Duodenal mucosa (tissue), 2 donors: Measurements from ENCODE around the gene MASTL.

Experiments
- H3K27ac ChIP-seq: one replicate; pipeline ENCODE4 v1.7.0; 2013; ENCODE audit warnings: low read depth, low read length
- H3K27me3 ChIP-seq, 2 donors: one replicate each; pipeline ENCODE4 v1.7.0; 2013; ENCODE audit warnings: low read length in 2 of 2, control low read depth in 1 of 2; ENCODE audit not compliant: insufficient read depth in 2 of 2, control insufficient read depth in 1 of 2
- H3K36me3 ChIP-seq, 2 donors: one replicate each; pipeline ENCODE4 v1.7.0; 2013; ENCODE audit warnings: low read length in 2 of 2, control low read depth in 1 of 2; ENCODE audit not compliant: insufficient read depth in 2 of 2, control insufficient read depth in 1 of 2
- H3K4me1 ChIP-seq, 2 donors: one replicate each; pipeline ENCODE4 v1.7.0; 2013; ENCODE audit warnings: low read length in 2 of 2, control low read depth in 1 of 2; ENCODE audit not compliant: insufficient read depth in 2 of 2, control insufficient read depth in 1 of 2
- H3K4me3 ChIP-seq, 2 donors: one replicate each; pipeline ENCODE4 v1.7.0; 2013; ENCODE audit warnings: low read length in 2 of 2, low read depth in 1 of 2
- H3K9ac ChIP-seq, 2 donors: one replicate each; pipeline ENCODE4 v1.7.0; 2013; ENCODE audit warnings: low read length in 2 of 2, low read depth in 1 of 2
- H3K9me3 ChIP-seq, 2 donors: one replicate each; pipeline ENCODE4 v1.7.0; 2013; ENCODE audit warnings: low read length in 2 of 2, control low read depth in 1 of 2; ENCODE audit not compliant: control insufficient read depth in 1 of 2

MASTL gene

GRCh38 chr10:27203806-27204205 is 48.7 kb downstream of the MASTL start:
- no peak overlapping the region for H3K9ac ChIP-seq
- no peaks in the 10 kb centered on the region for H3K9me3 ChIP-seq
- no peaks in the 10 kb centered on the region for H3K27me3 ChIP-seq
- no peaks in the 10 kb centered on the region for H3K4me1 ChIP-seq
- peaks cover 19 to 72% of the 10 kb centered on the region in 2 donors for H3K36me3 ChIP-seq
- H3K4me3 ChIP-seq, result no peak overlapping the region
- no peak overlapping the region for H3K27ac ChIP-seq

GRCh38 chr10:27207350-27207749 is 52.2 kb downstream of the MASTL start:
- H3K27ac ChIP-seq, result no peak overlapping the region
- peaks cover 25 to 79% of the 10 kb centered on the region in 2 donors for H3K36me3 ChIP-seq
- no peaks in the 10 kb centered on the region for H3K4me1 ChIP-seq
- H3K4me3 ChIP-seq, result no peak overlapping the region
- no peaks in the 10 kb centered on the region for H3K27me3 ChIP-seq
- no peaks in the 10 kb centered on the region for H3K9me3 ChIP-seq
- H3K9ac ChIP-seq, result no peak overlapping the region

- no peak overlapping the region for H3K27ac ChIP-seq
- peaks cover 16 to 57% of the 10 kb centered on the region in 2 donors for H3K36me3 ChIP-seq
- H3K9ac ChIP-seq, result no peak overlapping the region
- no peaks in the 10 kb centered on the region for H3K27me3 ChIP-seq
- no peaks in the 10 kb centered on the region for H3K4me1 ChIP-seq
- H3K4me3 ChIP-seq, result no peak overlapping the region
- H3K9me3 ChIP-seq, result no peaks in the 10 kb centered on the region
Measured at GRCh38 chr10:27223964-27224363, 68.8 kb downstream of the MASTL start.

- Histone ChIP-seq H3K9ac (no peak overlapping the region), H3K27ac (no peak overlapping the region), H3K4me3 (no peak overlapping the region), H3K27me3 (no peaks in the 10 kb centered on the region), H3K4me1 (peaks cover 0 to 4% of the 10 kb centered on the region in 2 donors), H3K36me3 (peaks cover 9 to 52% of the 10 kb centered on the region in 2 donors), H3K9me3 (no peaks in the 10 kb centered on the region)
Measured at GRCh38 chr10:27225011-27225590, 69.9 kb downstream of the MASTL start.

- peaks cover 9 to 48% of the 10 kb centered on the region in 2 donors for H3K36me3 ChIP-seq
- no peaks in the 10 kb centered on the region for H3K9me3 ChIP-seq
- no peak overlapping the region for H3K4me3 ChIP-seq
- H3K27ac ChIP-seq, result no peak overlapping the region
- H3K4me1 ChIP-seq, result peaks cover 3 to 4% of the 10 kb centered on the region in 2 donors
- no peak overlapping the region for H3K9ac ChIP-seq
- H3K27me3 ChIP-seq, result no peaks in the 10 kb centered on the region
Measured at GRCh38 chr10:27225642-27226257, 70.6 kb downstream of the MASTL start.

- Histone ChIP-seq H3K9ac (no peak overlapping the region), H3K27me3 (no peaks in the 10 kb centered on the region), H3K4me3 (no peak overlapping the region), H3K36me3 (peaks cover 7 to 33% of the 10 kb centered on the region in 2 donors), H3K27ac (no peak overlapping the region), H3K4me1 (peaks cover 3 to 4% of the 10 kb centered on the region in 2 donors), H3K9me3 (no peaks in the 10 kb centered on the region)
Measured at GRCh38 chr10:27230022-27230421, 74.9 kb downstream of the MASTL start.

GRCh38 chr10:27235706-27236105 is 80.6 kb downstream of the MASTL start:
- no peaks in the 10 kb centered on the region for H3K27me3 ChIP-seq
- H3K36me3 ChIP-seq, result peaks cover 7 to 11% of the 10 kb centered on the region in 2 donors
- H3K27ac ChIP-seq, result no peak overlapping the region
- no peak overlapping the region for H3K4me3 ChIP-seq
- no peaks in the 10 kb centered on the region for H3K9me3 ChIP-seq
- H3K4me1 ChIP-seq, result peaks cover 4 to 12% of the 10 kb centered on the region in 2 donors
- H3K9ac ChIP-seq, result no peak overlapping the region
